Activated CD4-positive, alpha-beta T cell treated with anti-CD3 and anti-CD28 coated beads, Interleukin-2, amount 10 ng/mL, durations not matched to agents 24 days and 14 days (primary cell): ENCODE results near the gene BMF. TPM values are rescaled to one million over a fixed set of nuclear protein-coding genes. Genes with fewer than 3 reads are reported as not detected.
A peak's percentile ranks its signal among the peaks of the same experiment; 100 is the strongest.
"Not testable (repeated sequence)": the region's sequence is repeated elsewhere in the genome, so short reads cannot be mapped to it uniquely, and the experiment has no call there.

Experiments
- DNase-seq: peaks from one replicate; pipeline ENCODE4 v3.0.0; 2022
- H3K27ac Mint-ChIP-seq: one replicate; pipeline ENCODE4 v1.8.0; 2022; ENCODE audit warnings: mild to moderate bottlenecking, mixed read lengths
- H3K27me3 Mint-ChIP-seq: one replicate; pipeline ENCODE4 v1.8.0; 2022; ENCODE audit warnings: mixed read lengths
- H3K36me3 Mint-ChIP-seq: one replicate; pipeline ENCODE4 v1.8.0; 2022; ENCODE audit warnings: low read depth, mild to moderate bottlenecking, mixed read lengths
- H3K4me1 Mint-ChIP-seq: one replicate; pipeline ENCODE4 v1.8.0; 2021; ENCODE audit warnings: mixed read lengths
- H3K4me3 Mint-ChIP-seq: one replicate; pipeline ENCODE4 v1.8.0; 2022; ENCODE audit warnings: mild to moderate bottlenecking, moderate library complexity, mixed read lengths
- H3K9me3 Mint-ChIP-seq: one replicate; pipeline ENCODE4 v1.8.0; 2021; ENCODE audit warnings: mixed read lengths
- intact Hi-C: fragments of 100-400 bp; cut with micrococcal nuclease; formaldehyde crosslinking; loops from one replicate; pipeline ENCODE4 v1.15.1; 2023
- total RNA-seq: library from RNA; stranded (reverse); gene quantifications from 2 replicates; pipeline ENCODE4 v1.2.3, GENCODE V29; 2022

BMF gene
- total RNA-seq, result 8.4 and 9.1 TPM in 2 replicates

GRCh38 chr15:40108855-40109735 lies at the start of gene BMF:
BMF (minus strand) TSS chr15:40108879; CDS start chr15:40106086, 2,793 bp downstream.
- H3K4me3 Mint-ChIP-seq, result peak within 1 kb of the TSS; percentile 95
- H3K27ac Mint-ChIP-seq, result peak within 1 kb of the TSS; percentile 85
- H3K9me3 Mint-ChIP-seq, result no peaks in the 10 kb centered on the region
- intact Hi-C loops, result loop anchor here (1.0 to 5.0 kb wide), 3 partner anchors 52 to 327 kb away; partner anchors contain the start of genes BUB1B, FSIP1 and SRP14
- peaks cover 10% of the 10 kb centered on the region for H3K36me3 Mint-ChIP-seq
- peaks cover 53% of the 10 kb centered on the region for H3K4me1 Mint-ChIP-seq
- peak; percentile 99 for DNase-seq
- H3K27me3 Mint-ChIP-seq, result peaks cover 10% of the 10 kb centered on the region

GRCh38 chr15:40157778-40158447 lies 49.2 kb upstream of the BMF start:
- peaks cover 3% of the 10 kb centered on the region for H3K4me1 Mint-ChIP-seq
- no peaks in the 10 kb centered on the region for H3K9me3 Mint-ChIP-seq
- intact Hi-C loops, result no loop called here
- H3K36me3 Mint-ChIP-seq, result peaks cover under 1% of the 10 kb centered on the region
- H3K27ac Mint-ChIP-seq, result no peak overlapping the region
- H3K27me3 Mint-ChIP-seq, result no peaks in the 10 kb centered on the region
- DNase-seq, result no peak
- no peak overlapping the region for H3K4me3 Mint-ChIP-seq

- Mint-ChIP-seq H3K36me3 (no peaks in the 10 kb centered on the region), H3K4me3 (no peak overlapping the region), H3K27ac (no peak overlapping the region), H3K4me1 (peaks cover 2% of the 10 kb centered on the region), H3K27me3 (peaks cover 5% of the 10 kb centered on the region), H3K9me3 (no peaks in the 10 kb centered on the region)
- DNase-seq, result peak; percentile 50
- intact Hi-C loops, result no loop called here
These were observed 46.7 kb upstream of the BMF start for GRCh38 chr15:40155270-40155910.

- H3K4me1 Mint-ChIP-seq, H3K4me3 Mint-ChIP-seq, H3K27ac Mint-ChIP-seq, H3K9me3 Mint-ChIP-seq, intact Hi-C loops, DNase-seq, H3K36me3 Mint-ChIP-seq, H3K27me3 Mint-ChIP-seq: not testable (repeated sequence)
These were observed 46.1 kb upstream of the BMF start for GRCh38 chr15:40154821-40155220.

GRCh38 chr15:40151991-40152390 lies 43.3 kb upstream of the BMF start:
- no peak overlapping the region for H3K4me3 Mint-ChIP-seq
- DNase-seq, result no peak
- H3K36me3 Mint-ChIP-seq, result no peaks in the 10 kb centered on the region

GRCh38 chr15:40151499-40151898 lies 42.8 kb upstream of the BMF start:
- Mint-ChIP-seq H3K36me3 (no peaks in the 10 kb centered on the region), H3K27me3 (peaks cover 12% of the 10 kb centered on the region), H3K4me3 (no peak overlapping the region), H3K27ac (no peak overlapping the region), H3K9me3 (no peaks in the 10 kb centered on the region), H3K4me1 (peaks cover 2% of the 10 kb centered on the region)
- intact Hi-C loops, result no loop called here
- DNase-seq, result no peak

More at GRCh38 chr15:40151991-40152390, 43.3 kb upstream of the BMF start:
- peaks cover 2% of the 10 kb centered on the region for H3K4me1 Mint-ChIP-seq
- intact Hi-C loops, result no loop called here
- H3K27ac Mint-ChIP-seq, result no peak overlapping the region
- no peaks in the 10 kb centered on the region for H3K9me3 Mint-ChIP-seq
- peaks cover 12% of the 10 kb centered on the region for H3K27me3 Mint-ChIP-seq

GRCh38 chr15:40150163-40150925 lies 41.7 kb upstream of the BMF start:
- Mint-ChIP-seq H3K27ac (no peak overlapping the region), H3K27me3 (peaks cover 12% of the 10 kb centered on the region), H3K36me3 (no peaks in the 10 kb centered on the region), H3K9me3 (no peaks in the 10 kb centered on the region), H3K4me3 (no peak overlapping the region), H3K4me1 (no peaks in the 10 kb centered on the region)
- DNase-seq, result no peak
- intact Hi-C loops, result no loop called here

GRCh38 chr15:40149339-40149738 lies 40.7 kb upstream of the BMF start:
- no peak overlapping the region for H3K4me3 Mint-ChIP-seq
- intact Hi-C loops, result no loop called here
- no peak for DNase-seq
- H3K27me3 Mint-ChIP-seq, result peaks cover 12% of the 10 kb centered on the region
- H3K36me3 Mint-ChIP-seq, result no peaks in the 10 kb centered on the region
- no peaks in the 10 kb centered on the region for H3K9me3 Mint-ChIP-seq
- no peak overlapping the region for H3K27ac Mint-ChIP-seq
- H3K4me1 Mint-ChIP-seq, result no peaks in the 10 kb centered on the region

- H3K36me3 Mint-ChIP-seq, result no peaks in the 10 kb centered on the region
- no peak overlapping the region for H3K4me3 Mint-ChIP-seq
- peaks cover 12% of the 10 kb centered on the region for H3K27me3 Mint-ChIP-seq
- no peak overlapping the region for H3K27ac Mint-ChIP-seq
- no peaks in the 10 kb centered on the region for H3K4me1 Mint-ChIP-seq
- no peak for DNase-seq
- no peaks in the 10 kb centered on the region for H3K9me3 Mint-ChIP-seq
- intact Hi-C loops, result no loop called here
These were observed 37.4 kb upstream of the BMF start for GRCh38 chr15:40146037-40146436.

GRCh38 chr15:40142428-40142827 lies 33.7 kb upstream of the BMF start:
- intact Hi-C loops, result no loop called here
- Mint-ChIP-seq H3K9me3 (no peaks in the 10 kb centered on the region), H3K27me3 (peaks cover 2% of the 10 kb centered on the region), H3K36me3 (no peaks in the 10 kb centered on the region), H3K27ac (no peak overlapping the region), H3K4me3 (no peak overlapping the region), H3K4me1 (no peaks in the 10 kb centered on the region)
- DNase-seq, result no peak

GRCh38 chr15:40138201-40138570 lies 29.5 kb upstream of the BMF start:
- H3K27ac Mint-ChIP-seq, intact Hi-C loops, H3K4me3 Mint-ChIP-seq, H3K36me3 Mint-ChIP-seq, H3K9me3 Mint-ChIP-seq, H3K27me3 Mint-ChIP-seq, H3K4me1 Mint-ChIP-seq, DNase-seq: not testable (repeated sequence)

- H3K4me3 Mint-ChIP-seq, result no peak overlapping the region
- H3K36me3 Mint-ChIP-seq, result no peaks in the 10 kb centered on the region
- no peak for DNase-seq
- H3K4me1 Mint-ChIP-seq, result no peaks in the 10 kb centered on the region
- H3K9me3 Mint-ChIP-seq, result no peaks in the 10 kb centered on the region
- H3K27ac Mint-ChIP-seq, result no peak overlapping the region
- intact Hi-C loops, result no loop called here
- peaks cover 2% of the 10 kb centered on the region for H3K27me3 Mint-ChIP-seq
These were observed 28.9 kb upstream of the BMF start for GRCh38 chr15:40137303-40138200.
